Measurements from ENCODE around the gene SLC18A3. TPM values are rescaled to one million over a fixed set of nuclear protein-coding genes. Genes with fewer than 3 reads are reported as not detected.

SLC18A3 gene
- total and polyA plus RNA-seq, 2 experiments from 2014 or later = 0.16 TPM; not detected in 1

- TF ChIP-seq, protein P1, sequence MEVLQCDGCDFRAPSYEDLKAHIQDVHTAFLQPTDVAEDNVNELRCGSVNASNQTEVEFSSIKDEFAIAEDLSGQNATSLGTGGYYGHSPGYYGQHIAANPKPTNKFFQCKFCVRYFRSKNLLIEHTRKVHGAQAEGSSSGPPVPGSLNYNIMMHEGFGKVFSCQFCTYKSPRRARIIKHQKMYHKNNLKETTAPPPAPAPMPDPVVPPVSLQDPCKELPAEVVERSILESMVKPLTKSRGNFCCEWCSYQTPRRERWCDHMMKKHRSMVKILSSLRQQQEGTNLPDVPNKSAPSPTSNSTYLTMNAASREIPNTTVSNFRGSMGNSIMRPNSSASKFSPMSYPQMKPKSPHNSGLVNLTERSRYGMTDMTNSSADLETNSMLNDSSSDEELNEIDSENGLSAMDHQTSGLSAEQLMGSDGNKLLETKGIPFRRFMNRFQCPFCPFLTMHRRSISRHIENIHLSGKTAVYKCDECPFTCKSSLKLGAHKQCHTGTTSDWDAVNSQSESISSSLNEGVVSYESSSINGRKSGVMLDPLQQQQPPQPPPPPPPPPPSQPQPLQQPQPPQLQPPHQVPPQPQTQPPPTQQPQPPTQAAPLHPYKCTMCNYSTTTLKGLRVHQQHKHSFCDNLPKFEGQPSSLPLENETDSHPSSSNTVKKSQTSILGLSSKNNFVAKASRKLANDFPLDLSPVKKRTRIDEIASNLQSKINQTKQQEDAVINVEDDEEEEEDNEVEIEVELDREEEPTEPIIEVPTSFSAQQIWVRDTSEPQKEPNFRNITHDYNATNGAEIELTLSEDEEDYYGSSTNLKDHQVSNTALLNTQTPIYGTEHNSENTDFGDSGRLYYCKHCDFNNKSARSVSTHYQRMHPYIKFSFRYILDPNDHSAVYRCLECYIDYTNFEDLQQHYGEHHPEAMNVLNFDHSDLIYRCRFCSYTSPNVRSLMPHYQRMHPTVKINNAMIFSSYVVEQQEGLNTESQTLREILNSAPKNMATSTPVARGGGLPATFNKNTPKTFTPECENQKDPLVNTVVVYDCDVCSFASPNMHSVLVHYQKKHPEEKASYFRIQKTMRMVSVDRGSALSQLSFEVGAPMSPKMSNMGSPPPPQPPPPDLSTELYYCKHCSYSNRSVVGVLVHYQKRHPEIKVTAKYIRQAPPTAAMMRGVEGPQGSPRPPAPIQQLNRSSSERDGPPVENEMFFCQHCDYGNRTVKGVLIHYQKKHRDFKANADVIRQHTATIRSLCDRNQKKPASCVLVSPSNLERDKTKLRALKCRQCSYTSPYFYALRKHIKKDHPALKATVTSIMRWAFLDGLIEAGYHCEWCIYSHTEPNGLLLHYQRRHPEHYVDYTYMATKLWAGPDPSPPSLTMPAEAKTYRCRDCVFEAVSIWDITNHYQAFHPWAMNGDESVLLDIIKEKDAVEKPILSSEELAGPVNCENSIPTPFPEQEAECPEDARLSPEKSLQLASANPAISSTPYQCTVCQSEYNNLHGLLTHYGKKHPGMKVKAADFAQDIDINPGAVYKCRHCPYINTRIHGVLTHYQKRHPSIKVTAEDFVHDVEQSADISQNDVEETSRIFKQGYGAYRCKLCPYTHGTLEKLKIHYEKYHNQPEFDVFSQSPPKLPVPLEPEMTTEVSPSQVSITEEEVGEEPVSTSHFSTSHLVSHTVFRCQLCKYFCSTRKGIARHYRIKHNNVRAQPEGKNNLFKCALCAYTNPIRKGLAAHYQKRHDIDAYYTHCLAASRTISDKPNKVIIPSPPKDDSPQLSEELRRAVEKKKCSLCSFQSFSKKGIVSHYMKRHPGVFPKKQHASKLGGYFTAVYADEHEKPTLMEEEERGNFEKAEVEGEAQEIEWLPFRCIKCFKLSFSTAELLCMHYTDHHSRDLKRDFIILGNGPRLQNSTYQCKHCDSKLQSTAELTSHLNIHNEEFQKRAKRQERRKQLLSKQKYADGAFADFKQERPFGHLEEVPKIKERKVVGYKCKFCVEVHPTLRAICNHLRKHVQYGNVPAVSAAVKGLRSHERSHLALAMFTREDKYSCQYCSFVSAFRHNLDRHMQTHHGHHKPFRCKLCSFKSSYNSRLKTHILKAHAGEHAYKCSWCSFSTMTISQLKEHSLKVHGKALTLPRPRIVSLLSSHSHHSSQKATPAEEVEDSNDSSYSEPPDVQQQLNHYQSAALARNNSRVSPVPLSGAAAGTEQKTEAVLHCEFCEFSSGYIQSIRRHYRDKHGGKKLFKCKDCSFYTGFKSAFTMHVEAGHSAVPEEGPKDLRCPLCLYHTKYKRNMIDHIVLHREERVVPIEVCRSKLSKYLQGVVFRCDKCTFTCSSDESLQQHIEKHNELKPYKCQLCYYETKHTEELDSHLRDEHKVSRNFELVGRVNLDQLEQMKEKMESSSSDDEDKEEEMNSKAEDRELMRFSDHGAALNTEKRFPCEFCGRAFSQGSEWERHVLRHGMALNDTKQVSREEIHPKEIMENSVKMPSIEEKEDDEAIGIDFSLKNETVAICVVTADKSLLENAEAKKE (CRISPR knock-in tag; IDR thresholded peaks at IDR 0.05) = no peak
- TF ChIP-seq EZH2 (IDR thresholded peaks at IDR 0.05; ENCODE audit: low read depth, unreplicated experiment) (no peak), JUNB (IDR thresholded peaks at IDR 0.05; ENCODE audit: unreplicated experiment) (no peak), STAT1 (IDR thresholded peaks at IDR 0.05; ENCODE audit: unreplicated experiment) (no peak), NANOG (IDR thresholded peaks at IDR 0.05; ENCODE audit: borderline replicate concordance) (no peak), REST (IDR thresholded peaks at IDR 0.05; ENCODE audit: unreplicated experiment) (no peak), CREB1 (CRISPR knock-in tag; IDR thresholded peaks at IDR 0.05; ENCODE audit: low read depth) (no peak), ZNF331 (CRISPR knock-in tag; IDR thresholded peaks at IDR 0.05; ENCODE audit: low read depth) (no peak), ZNF114 (CRISPR knock-in tag; IDR thresholded peaks at IDR 0.05) (no peak), EZH2phosphoT487 (IDR thresholded peaks at IDR 0.05; ENCODE audit: unreplicated experiment) (no peak)
These were observed 18.5 kb downstream of the SLC18A3 start (continued) for GRCh38 chr10:49628599-49628998.

Measured in GM23338 (cell line).